Loucy (cell line): ENCODE measurements around the gene CD101.

Source experiments
- EZH2phosphoT487 ChIP-seq: fragments of 200-600 bp; IDR thresholded peaks from 2 replicates; pipeline ENCODE4 v1.6.1; 2018; ENCODE audit warnings: antibody characterized with exemption, mild to moderate bottlenecking, moderate library complexity, borderline replicate concordance
- TF ChIP-seq, protein P1 (sequence below): fragments of 200-600 bp; sonication (generic); conservative IDR thresholded peaks from 2 replicates; pipeline ENCODE4 v1.5.1; 2014; ENCODE audit warnings: mild to moderate bottlenecking, antibody characterized with exemption, low read length

DNA sequence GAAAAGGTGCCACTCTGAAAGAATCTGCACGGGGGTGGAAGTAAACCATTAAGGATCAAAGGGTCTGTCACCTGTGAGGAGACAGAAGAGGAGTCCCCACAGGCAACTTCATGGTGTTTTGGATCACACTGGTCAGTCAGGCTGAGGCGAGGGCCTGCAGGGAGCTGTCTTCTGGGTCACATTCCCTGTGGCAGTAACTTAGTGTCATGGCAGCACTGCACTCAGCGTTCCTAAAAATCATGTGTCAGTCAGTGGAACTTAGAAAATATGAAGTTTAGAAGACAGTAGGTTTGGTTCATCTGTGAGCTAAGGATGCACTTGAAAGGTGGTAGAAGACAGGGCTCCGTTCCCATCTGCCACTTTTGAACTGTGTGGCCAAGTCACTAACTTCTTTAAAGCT is 43.5 kb upstream of the CD101 start:
- TF ChIP-seq, protein P1, sequence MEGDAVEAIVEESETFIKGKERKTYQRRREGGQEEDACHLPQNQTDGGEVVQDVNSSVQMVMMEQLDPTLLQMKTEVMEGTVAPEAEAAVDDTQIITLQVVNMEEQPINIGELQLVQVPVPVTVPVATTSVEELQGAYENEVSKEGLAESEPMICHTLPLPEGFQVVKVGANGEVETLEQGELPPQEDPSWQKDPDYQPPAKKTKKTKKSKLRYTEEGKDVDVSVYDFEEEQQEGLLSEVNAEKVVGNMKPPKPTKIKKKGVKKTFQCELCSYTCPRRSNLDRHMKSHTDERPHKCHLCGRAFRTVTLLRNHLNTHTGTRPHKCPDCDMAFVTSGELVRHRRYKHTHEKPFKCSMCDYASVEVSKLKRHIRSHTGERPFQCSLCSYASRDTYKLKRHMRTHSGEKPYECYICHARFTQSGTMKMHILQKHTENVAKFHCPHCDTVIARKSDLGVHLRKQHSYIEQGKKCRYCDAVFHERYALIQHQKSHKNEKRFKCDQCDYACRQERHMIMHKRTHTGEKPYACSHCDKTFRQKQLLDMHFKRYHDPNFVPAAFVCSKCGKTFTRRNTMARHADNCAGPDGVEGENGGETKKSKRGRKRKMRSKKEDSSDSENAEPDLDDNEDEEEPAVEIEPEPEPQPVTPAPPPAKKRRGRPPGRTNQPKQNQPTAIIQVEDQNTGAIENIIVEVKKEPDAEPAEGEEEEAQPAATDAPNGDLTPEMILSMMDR = no peak
- TF ChIP-seq EZH2phosphoT487 = no peak
